ENCODE measurements around the gene IL2RG. TPM values are rescaled to one million over a fixed set of nuclear protein-coding genes. Genes with fewer than 3 reads are reported as not detected.

The IL2RG gene
- polyA plus RNA-seq, 1 donor: 118 TPM

DNA sequence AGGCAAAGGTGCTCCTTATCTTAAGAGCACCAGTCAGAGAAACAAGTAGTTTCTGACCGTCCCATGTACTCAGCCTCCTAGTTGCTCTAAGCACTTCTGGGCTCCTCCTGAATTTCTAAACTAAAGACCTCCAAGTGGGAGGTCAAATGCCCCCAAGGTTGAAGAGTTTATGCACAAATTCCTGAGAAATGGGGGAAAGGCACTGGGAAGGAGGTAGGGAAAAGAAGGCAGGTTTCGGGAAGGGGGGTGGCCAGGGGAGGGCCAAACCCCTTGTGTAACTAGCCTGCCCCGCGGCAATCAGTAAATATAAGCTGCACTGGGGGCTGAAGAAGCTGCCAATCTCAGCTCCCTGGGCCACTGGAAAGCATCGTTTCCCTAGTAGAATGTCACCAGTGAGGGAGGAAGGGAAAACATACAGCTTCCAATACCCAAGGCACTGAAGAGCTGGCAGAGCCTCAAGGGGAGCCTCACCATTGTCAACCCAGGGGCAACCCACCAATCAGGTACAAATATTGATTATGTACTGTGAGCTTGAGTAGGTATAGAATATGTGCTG, 12.3 kb downstream of the IL2RG start:
- Histone ChIP-seq H3K4me3 (ENCODE audit: low read length) (no peak overlapping the region), H3K27me3 (ENCODE audit: control insufficient read depth, insufficient read depth, low read length) (no peaks in the 10 kb centered on the region), H3K4me1 (ENCODE audit: control insufficient read depth, insufficient read depth, low read length) (peaks cover 32% of the 10 kb centered on the region), H3K27ac (ENCODE audit: low read length) (no peak overlapping the region), H3K9me3 (ENCODE audit: control insufficient read depth, low read depth, low read length) (no peaks in the 10 kb centered on the region), H3K36me3 (ENCODE audit: control insufficient read depth, insufficient read depth, low read length) (no peaks in the 10 kb centered on the region)
- WGBS (ENCODE audit: insufficient coverage, low lambda C conversion rate): no CpG with 5 or more reads among the region's 5 CpGs
- DNase-seq: no peak

DNA sequence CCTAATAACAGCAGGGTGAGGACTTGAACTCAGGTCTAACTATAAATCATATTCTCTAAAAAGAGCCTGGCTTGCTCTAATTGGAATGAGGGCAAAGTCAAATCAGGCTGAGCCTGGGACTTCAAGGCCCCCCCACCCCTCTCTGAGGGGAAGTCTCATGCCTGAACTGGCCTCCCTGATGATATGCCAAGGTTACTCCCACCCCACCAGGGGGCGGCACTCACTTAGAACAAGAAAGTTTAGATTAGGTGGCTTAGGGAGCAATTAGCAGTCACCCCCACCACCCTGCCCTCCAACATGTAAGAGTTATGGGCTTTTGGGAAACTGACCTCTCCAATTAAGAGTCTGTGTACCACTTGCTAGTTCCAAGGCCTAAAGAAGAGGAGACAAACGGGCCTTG, 13.1 kb downstream of the IL2RG start:
- no peaks in the 10 kb centered on the region for H3K9me3 ChIP-seq (ENCODE audit: control insufficient read depth, low read depth, low read length)
- H3K27ac ChIP-seq (ENCODE audit: low read length): no peak overlapping the region
- H3K36me3 ChIP-seq (ENCODE audit: control insufficient read depth, insufficient read depth, low read length): no peaks in the 10 kb centered on the region
- no peaks in the 10 kb centered on the region for H3K27me3 ChIP-seq (ENCODE audit: control insufficient read depth, insufficient read depth, low read length)
- no peak overlapping the region for H3K4me3 ChIP-seq (ENCODE audit: low read length)
- WGBS (ENCODE audit: insufficient coverage, low lambda C conversion rate): no CpG with 5 or more reads among the region's 2 CpGs
- DNase-seq: no peak
- peaks cover 26% of the 10 kb centered on the region for H3K4me1 ChIP-seq (ENCODE audit: control insufficient read depth, insufficient read depth, low read length)

DNA sequence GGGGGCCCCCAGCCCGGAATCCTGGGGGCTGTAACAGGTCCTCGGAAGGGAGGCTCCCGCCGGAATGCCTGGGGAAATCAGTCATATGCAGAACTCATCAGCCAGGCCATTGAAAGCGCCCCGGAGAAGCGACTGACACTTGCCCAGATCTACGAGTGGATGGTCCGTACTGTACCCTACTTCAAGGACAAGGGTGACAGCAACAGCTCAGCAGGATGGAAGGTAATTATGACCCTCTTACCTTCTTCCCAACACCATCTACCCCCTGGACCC, 14.7 kb downstream of the IL2RG start:
- Histone ChIP-seq H3K27me3 (ENCODE audit: control insufficient read depth, insufficient read depth, low read length) (no peaks in the 10 kb centered on the region), H3K27ac (ENCODE audit: low read length) (peak overlapping the region; percentile 58), H3K4me1 (ENCODE audit: control insufficient read depth, insufficient read depth, low read length) (peaks cover 14% of the 10 kb centered on the region), H3K4me3 (ENCODE audit: low read length) (peak overlapping the region; percentile 56), H3K9me3 (ENCODE audit: control insufficient read depth, low read depth, low read length) (no peaks in the 10 kb centered on the region), H3K36me3 (ENCODE audit: control insufficient read depth, insufficient read depth, low read length) (no peaks in the 10 kb centered on the region)
- no CpG with 5 or more reads among the region's 9 CpGs for WGBS (ENCODE audit: insufficient coverage, low lambda C conversion rate)
- no peak for DNase-seq

DNA sequence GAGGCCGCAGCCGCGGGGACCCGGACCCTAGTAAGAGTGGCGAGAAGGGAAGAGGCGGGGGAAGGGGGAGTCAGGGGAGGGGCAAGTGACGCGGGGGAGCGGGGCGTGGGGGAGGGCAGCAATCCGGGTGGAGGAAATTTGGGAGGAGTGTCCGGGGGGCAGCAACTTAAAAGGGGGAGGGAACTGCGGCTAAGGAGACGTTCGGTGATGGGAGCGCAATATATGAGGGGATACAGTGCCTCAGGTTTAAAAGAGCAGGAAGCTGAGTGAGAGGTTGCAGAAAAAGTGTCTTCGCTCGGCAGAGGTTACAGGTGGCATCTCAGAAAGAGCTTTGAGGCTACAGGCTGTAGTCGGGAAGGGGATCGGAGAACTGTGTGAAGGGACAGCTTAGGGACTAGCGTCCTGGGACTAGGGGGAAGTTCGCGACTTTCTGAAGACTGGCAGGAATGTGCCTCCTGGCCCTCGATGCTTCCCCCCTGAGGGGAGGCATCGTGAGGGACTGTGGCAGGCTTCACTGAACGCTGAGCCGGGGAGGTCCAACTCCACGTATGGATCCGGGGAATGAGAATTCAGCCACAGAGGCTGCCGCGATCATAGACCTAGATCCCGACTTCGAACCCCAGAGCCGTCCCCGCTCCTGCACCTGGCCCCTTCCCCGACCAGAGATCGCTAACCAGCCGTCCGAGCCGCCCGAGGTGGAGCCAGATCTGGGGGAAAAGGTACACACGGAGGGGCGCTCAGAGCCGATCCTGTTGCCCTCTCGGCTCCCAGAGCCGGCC, 15.2 kb downstream of the IL2RG start:
- no peak for DNase-seq

DNA sequence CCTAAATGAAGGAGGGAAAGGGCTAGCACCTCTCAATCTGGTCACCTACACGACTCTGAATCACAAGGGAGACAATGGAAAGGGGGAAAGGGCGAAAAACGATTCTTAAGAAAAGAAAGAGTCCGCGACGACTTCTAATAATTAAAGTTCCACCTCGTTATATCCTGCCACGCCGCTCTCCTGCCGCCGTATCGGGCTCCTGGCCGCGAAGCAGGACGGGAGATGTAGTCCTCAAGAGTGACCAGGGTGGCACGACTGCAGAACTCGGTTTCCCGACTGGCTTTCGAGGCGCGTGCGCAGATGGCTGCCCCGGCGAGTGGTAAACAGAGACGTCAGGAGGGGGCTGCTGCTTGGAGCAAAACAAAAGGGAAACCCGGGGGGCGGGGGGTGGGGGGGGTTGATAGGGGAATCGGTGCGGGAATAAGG, 15.8 kb downstream of the IL2RG start, which contains the start of gene FOXO4:
FOXO4 (plus strand) TSS at position 297 of the 426 bp plus-strand sequence. CDS start 678 bp downstream, outside the sequence.
- peaks cover 10% of the 10 kb centered on the region for H3K4me1 ChIP-seq (ENCODE audit: control insufficient read depth, insufficient read depth, low read length)
- no CpG with 5 or more reads among the region's 29 CpGs for WGBS (ENCODE audit: insufficient coverage, low lambda C conversion rate)
- peak; percentile 88 to 89 for DNase-seq

More for the DNA sequence above, 15.2 kb downstream of the IL2RG start:
- Histone ChIP-seq H3K36me3 (ENCODE audit: control insufficient read depth, insufficient read depth, low read length) (no peaks in the 10 kb centered on the region), H3K27ac (ENCODE audit: low read length) (peak overlapping the region; percentile 58), H3K4me3 (ENCODE audit: low read length) (peak overlapping the region; percentile 56), H3K27me3 (ENCODE audit: control insufficient read depth, insufficient read depth, low read length) (no peaks in the 10 kb centered on the region), H3K9me3 (ENCODE audit: control insufficient read depth, low read depth, low read length) (no peaks in the 10 kb centered on the region), H3K4me1 (ENCODE audit: control insufficient read depth, insufficient read depth, low read length) (peaks cover 14% of the 10 kb centered on the region)
- WGBS (ENCODE audit: insufficient coverage, low lambda C conversion rate): no CpG with 5 or more reads among the region's 46 CpGs

DNA sequence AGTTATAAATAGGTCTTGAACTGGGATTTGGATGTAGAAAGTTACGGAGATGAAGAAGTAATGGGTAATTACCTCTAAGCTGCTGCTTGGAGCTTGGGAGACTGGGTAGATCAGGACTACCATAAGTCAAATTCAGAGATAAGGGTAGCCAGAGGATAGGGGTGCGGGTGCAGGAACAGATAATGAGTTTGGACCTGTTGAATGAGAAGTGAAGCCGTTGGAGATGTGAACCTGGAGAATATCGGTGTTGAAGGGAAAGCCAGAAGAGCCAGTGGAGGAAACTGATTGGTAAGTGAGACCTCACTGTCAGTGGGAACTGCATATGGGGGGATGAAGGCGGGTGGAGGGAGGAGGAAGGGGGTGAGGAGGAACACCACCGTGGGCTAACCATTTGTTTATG, 16.3 kb downstream of the IL2RG start:
- H3K9me3 ChIP-seq (ENCODE audit: control insufficient read depth, low read depth, low read length): no peaks in the 10 kb centered on the region
- DNase-seq: no peak
- peak overlapping the region; percentile 56 for H3K4me3 ChIP-seq (ENCODE audit: low read length)
- H3K36me3 ChIP-seq (ENCODE audit: control insufficient read depth, insufficient read depth, low read length): no peaks in the 10 kb centered on the region
- H3K27ac ChIP-seq (ENCODE audit: low read length): no peak overlapping the region
- H3K4me1 ChIP-seq (ENCODE audit: control insufficient read depth, insufficient read depth, low read length): peaks cover 10% of the 10 kb centered on the region
- H3K27me3 ChIP-seq (ENCODE audit: control insufficient read depth, insufficient read depth, low read length): no peaks in the 10 kb centered on the region
- WGBS (ENCODE audit: insufficient coverage, low lambda C conversion rate): no CpG with 5 or more reads among the region's 6 CpGs

More for the DNA sequence above, 15.8 kb downstream of the IL2RG start, which contains the start of gene FOXO4:
- peak within 1 kb of the TSS; percentile 56 for H3K4me3 ChIP-seq (ENCODE audit: low read length)
- no peaks in the 10 kb centered on the region for H3K36me3 ChIP-seq (ENCODE audit: control insufficient read depth, insufficient read depth, low read length)
- H3K9me3 ChIP-seq (ENCODE audit: control insufficient read depth, low read depth, low read length): no peaks in the 10 kb centered on the region
- peak within 1 kb of the TSS; percentile 58 for H3K27ac ChIP-seq (ENCODE audit: low read length)
- H3K27me3 ChIP-seq (ENCODE audit: control insufficient read depth, insufficient read depth, low read length): no peaks in the 10 kb centered on the region

DNA sequence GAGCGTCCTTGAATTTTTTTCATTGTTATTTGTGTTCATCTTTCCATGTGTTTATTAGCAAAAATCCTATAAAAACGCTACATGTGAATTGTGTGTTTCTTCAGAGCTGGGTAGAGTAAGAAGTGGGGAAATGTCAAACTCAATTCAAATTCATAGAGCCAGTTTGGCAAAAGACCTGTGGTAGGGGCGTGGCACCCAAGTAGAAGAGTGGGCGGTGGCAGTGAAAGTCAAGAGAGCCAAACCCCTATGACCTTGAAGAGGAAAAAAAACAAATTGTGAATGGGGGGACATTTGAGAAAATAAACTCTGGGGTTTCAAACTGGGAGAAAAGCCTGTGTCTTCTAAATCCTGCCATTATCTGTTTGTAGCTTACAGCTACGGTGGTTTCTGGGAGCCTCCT, 20.1 kb downstream of the IL2RG start:
- Histone ChIP-seq H3K9me3 (ENCODE audit: control insufficient read depth, low read depth, low read length) (no peaks in the 10 kb centered on the region), H3K27me3 (ENCODE audit: control insufficient read depth, insufficient read depth, low read length) (no peaks in the 10 kb centered on the region), H3K36me3 (ENCODE audit: control insufficient read depth, insufficient read depth, low read length) (no peaks in the 10 kb centered on the region), H3K27ac (ENCODE audit: low read length) (no peak overlapping the region), H3K4me1 (ENCODE audit: control insufficient read depth, insufficient read depth, low read length) (no peaks in the 10 kb centered on the region), H3K4me3 (ENCODE audit: low read length) (no peak overlapping the region)
- DNase-seq: no peak
- WGBS (ENCODE audit: insufficient coverage, low lambda C conversion rate): no CpG with 5 or more reads among the region's 5 CpGs

DNA sequence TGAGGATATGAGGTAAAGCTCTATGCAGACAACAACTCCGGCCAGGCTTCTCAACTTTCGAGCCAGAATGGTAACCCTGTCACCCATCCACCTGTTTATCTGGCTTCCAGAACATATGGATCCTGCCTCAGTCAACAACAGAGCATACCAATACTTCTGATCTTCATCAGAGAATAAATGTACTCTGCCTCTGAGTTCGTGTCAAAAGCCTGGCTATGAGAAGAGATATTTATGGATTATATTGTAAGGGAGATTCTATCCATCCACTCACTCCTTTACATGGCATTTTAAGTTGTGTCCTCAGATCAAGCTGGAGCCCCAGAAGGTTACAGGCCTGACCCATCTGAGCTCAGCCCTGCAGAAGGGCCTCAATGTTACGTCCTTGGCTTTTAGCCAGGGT, 25.5 kb downstream of the IL2RG start:
- Histone ChIP-seq H3K27me3 (ENCODE audit: control insufficient read depth, insufficient read depth, low read length) (no peaks in the 10 kb centered on the region), H3K9me3 (ENCODE audit: control insufficient read depth, low read depth, low read length) (no peaks in the 10 kb centered on the region), H3K4me3 (ENCODE audit: low read length) (no peak overlapping the region), H3K4me1 (ENCODE audit: control insufficient read depth, insufficient read depth, low read length) (peaks cover 4% of the 10 kb centered on the region), H3K36me3 (ENCODE audit: control insufficient read depth, insufficient read depth, low read length) (no peaks in the 10 kb centered on the region), H3K27ac (ENCODE audit: low read length) (no peak overlapping the region)
- DNase-seq: no peak
- WGBS (ENCODE audit: insufficient coverage, low lambda C conversion rate): no CpG with 5 or more reads among the region's 4 CpGs

DNA sequence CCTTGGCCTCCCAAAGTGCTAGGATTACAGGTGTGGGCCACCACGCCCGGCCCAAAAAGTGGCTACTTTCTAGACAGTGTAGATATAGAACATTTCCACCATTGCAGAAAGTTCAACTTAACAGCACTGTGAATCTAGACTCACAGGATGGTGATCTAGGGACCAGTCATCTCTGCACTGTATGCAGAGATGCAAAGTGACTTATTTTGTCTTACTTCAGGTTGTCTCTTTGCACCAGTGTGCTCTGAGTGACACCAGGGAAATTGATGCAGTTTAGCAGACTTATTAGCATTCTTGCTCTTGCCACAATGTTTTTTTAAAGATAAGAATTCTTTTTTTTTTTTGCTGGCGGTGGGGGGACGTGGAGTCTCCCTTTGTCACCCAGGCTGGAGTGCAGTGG, 28.6 kb downstream of the IL2RG start:
- Histone ChIP-seq H3K36me3 (ENCODE audit: control insufficient read depth, insufficient read depth, low read length) (no peaks in the 10 kb centered on the region), H3K9me3 (ENCODE audit: control insufficient read depth, low read depth, low read length) (no peaks in the 10 kb centered on the region), H3K27me3 (ENCODE audit: control insufficient read depth, insufficient read depth, low read length) (no peaks in the 10 kb centered on the region), H3K4me3 (ENCODE audit: low read length) (no peak overlapping the region), H3K27ac (ENCODE audit: low read length) (no peak overlapping the region), H3K4me1 (ENCODE audit: control insufficient read depth, insufficient read depth, low read length) (peaks cover 4% of the 10 kb centered on the region)
- DNase-seq: no peak
- no CpG with 5 or more reads among the region's 4 CpGs for WGBS (ENCODE audit: insufficient coverage, low lambda C conversion rate)

DNA sequence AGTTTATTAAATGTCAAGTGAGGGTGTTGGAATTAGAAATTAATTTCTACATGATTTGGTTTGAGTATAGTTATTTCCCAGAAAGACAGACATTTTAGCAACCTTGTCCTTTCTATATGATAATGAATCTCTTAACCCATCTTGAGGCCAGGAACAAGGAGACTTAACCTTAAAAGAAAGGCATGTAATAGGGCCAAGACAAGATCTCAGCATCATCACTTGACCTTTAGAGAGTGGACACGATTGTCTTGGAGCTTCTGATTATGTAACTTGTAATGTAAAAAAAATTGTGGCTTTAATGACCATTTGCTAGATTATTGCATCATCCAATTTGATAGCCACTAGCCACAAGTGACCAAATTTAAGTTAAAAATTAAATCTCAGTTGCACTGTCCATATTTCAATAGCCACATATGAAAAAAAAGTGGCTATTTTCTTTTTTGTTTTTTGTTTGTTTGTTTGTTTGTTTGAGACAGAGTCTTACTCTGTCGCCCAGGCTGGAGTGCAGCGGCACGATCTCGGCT, 29.2 kb downstream of the IL2RG start:
- no peak for DNase-seq
- no peak overlapping the region for H3K27ac ChIP-seq (ENCODE audit: low read length)
- no peak overlapping the region for H3K4me3 ChIP-seq (ENCODE audit: low read length)
- WGBS (ENCODE audit: insufficient coverage, low lambda C conversion rate): no CpG with 5 or more reads among the region's 5 CpGs
- peaks cover 4% of the 10 kb centered on the region for H3K4me1 ChIP-seq (ENCODE audit: control insufficient read depth, insufficient read depth, low read length)
- H3K27me3 ChIP-seq (ENCODE audit: control insufficient read depth, insufficient read depth, low read length): no peaks in the 10 kb centered on the region
- H3K9me3 ChIP-seq (ENCODE audit: control insufficient read depth, low read depth, low read length): no peaks in the 10 kb centered on the region
- no peaks in the 10 kb centered on the region for H3K36me3 ChIP-seq (ENCODE audit: control insufficient read depth, insufficient read depth, low read length)
